K562 (cell line): ENCODE results near the gene LMAN2. TPM values are rescaled to one million over a fixed set of nuclear protein-coding genes. Genes with fewer than 3 reads are reported as not detected.

Experiments
- CCAR2 ChIP-seq: fragments of 200-400 bp; formaldehyde crosslinking; IDR thresholded peaks from 2 replicates; pipeline ENCODE4 v1.6.1; 2017; ENCODE audit warnings: mild to moderate bottlenecking, low read depth, low read length
- GATAD2A ChIP-seq: fragments of 450-650 bp; IDR thresholded peaks from 2 replicates; pipeline ENCODE4 v1.6.1; 2017
- KLF10 ChIP-seq: fragments of 250-450 bp; sonication (Bioruptor Pico); IDR thresholded peaks from 2 replicates; pipeline ENCODE4 v1.6.1; 2021; ENCODE audit warnings: matching md5 sums
- NKRF ChIP-seq: fragments of 450-650 bp; IDR thresholded peaks from 2 replicates; pipeline ENCODE4 v1.6.1; 2016; ENCODE audit warnings: borderline replicate concordance
- SRF ChIP-seq, 2 experiments: fragments of 250-450, 450-650 bp in 1 of 2; sonication (Bioruptor Pico) in 1 of 2; sonication (generic) in 1 of 2; formaldehyde crosslinking; IDR thresholded peaks; 2 replicates each; pipeline versions ENCODE4 v1.5.0 to v1.5.1; 2020 to 2022; ENCODE audit warnings: mild to moderate bottlenecking in 1 of 2, missing genetic modification reagents in 1 of 2
- THRA ChIP-seq: fragments of 450-650 bp; IDR thresholded peaks from 2 replicates; pipeline ENCODE4 v1.6.1; 2017; ENCODE audit warnings: mild to moderate bottlenecking, moderate library complexity
- XRCC4 ChIP-seq: IDR thresholded peaks from one replicate; pipeline ENCODE4 v1.6.1; 2011; ENCODE audit not compliant: insufficient read depth, insufficient read length; ENCODE audit errors: extremely low read depth
- ZFX ChIP-seq: sonication (generic); formaldehyde crosslinking; IDR thresholded peaks from 2 replicates; pipeline ENCODE4 v1.8.0; 2022; ENCODE audit warnings: mild to moderate bottlenecking, missing genetic modification reagents, moderate library complexity
- ZZZ3 ChIP-seq: fragments of 450-650 bp; IDR thresholded peaks from 2 replicates; pipeline ENCODE4 v1.6.1; 2016; ENCODE audit warnings: antibody characterized with exemption, mild to moderate bottlenecking, moderate library complexity
- polyA plus RNA-seq, 8 experiments: library from polyadenylated mRNA; depleted of rRNA in 4 of 8; stranded (reverse) in 5 of 8; unstranded in 3 of 8; fragments of >200 nt; fragmentation: Nextera tagmentation in 2 of 8; fragmentation: Illumina TruSeq in 1 of 8; extraction: Ambion mirVana in 2 of 8; extraction: Trizol in 1 of 8; gene quantifications; 2 replicates each; pipeline versions ENCODE4 v1.2.1 to v1.2.3, GENCODE V29; 2011 to 2014; ENCODE audit warnings: inconsistent platforms in 1 of 8, missing spikeins in 1 of 8
- total RNA-seq, 7 experiments: library from RNA; depleted of rRNA in 6 of 7; stranded (reverse); fragments of >200 nt in 6 of 7; fragmentation: Illumina TruSeq in 2 of 7; extraction: Trizol in 2 of 7; gene quantifications; 2 replicates each; pipeline versions ENCODE4 v1.2.1 to v1.2.3, GENCODE V29; 2011 to 2021; ENCODE audit warnings: low replicate concordance in 1 of 7
- TF ChIP-seq, protein P1 (sequence below), 2 experiments: fragments of 450-650 bp in 1 of 2; sonication (generic) in 1 of 2; formaldehyde crosslinking in 1 of 2; IDR thresholded peaks; 2 replicates each; pipeline versions ENCODE4 v1.7.1 to v1.9.0; 2016 to 2022; ENCODE audit warnings: inconsistent platforms in 1 of 2, mild to moderate bottlenecking in 1 of 2, missing genetic modification reagents in 1 of 2
- TF ChIP-seq, protein P2 (sequence below): sonication (generic); formaldehyde crosslinking; IDR thresholded peaks from 2 replicates; pipeline ENCODE4 v1.8.0; 2022; ENCODE audit warnings: mild to moderate bottlenecking, missing genetic modification reagents

Gene LMAN2
- total and polyA plus RNA-seq, 9 of the 15 experiments (the other 6 are each of a cell fraction or from before 2014, with no cell fraction given), result 2.7 to 254 (median 136) TPM

DNA sequence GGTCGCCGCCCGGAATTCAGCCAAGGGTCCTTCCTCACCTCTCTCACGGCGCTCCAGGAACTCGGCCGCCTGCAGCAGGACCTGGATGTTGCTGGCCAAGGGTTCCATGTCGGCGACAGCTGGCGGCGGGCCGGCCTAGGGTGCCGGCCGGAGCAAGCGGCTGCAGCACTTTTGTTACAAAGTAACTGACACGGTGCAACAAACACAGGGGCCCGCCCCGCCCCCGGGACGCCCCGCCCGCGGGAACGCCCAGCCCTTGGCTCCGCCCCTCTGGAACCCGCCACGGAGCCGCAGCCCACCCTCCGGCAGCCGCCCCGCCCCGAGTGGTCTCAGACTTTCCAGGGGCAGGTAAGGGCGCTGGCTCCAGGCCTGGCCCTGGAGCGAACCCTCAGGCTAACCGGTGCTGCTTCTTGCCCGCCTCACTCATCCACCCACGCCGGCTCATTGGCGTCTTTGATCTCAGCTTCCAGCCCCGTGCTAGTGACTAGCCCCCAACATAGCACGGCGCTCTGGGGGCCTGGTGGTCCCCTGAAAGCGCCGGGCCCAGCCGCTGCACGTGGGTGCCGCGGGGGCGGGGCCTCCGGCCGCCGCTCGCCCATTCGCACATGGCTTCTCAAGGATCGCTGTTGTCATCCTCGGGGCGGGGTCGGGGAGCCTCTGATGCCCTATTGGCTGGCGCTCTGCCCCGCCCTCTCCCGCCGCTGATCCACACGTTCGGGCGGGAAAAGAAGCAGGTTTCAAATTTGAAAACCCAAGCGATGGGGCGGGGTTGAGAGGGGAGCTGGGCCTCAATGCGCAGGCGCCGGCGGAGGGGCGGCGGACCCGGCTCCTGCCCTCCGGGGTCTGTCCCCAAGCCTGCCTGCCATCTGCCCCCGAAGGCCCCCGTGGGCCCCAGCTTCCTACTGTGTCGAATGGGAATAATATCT lies 39.5 kb downstream of the LMAN2 start, which contains the start of gene MXD3 (continued):
- TF ChIP-seq, protein P1, sequence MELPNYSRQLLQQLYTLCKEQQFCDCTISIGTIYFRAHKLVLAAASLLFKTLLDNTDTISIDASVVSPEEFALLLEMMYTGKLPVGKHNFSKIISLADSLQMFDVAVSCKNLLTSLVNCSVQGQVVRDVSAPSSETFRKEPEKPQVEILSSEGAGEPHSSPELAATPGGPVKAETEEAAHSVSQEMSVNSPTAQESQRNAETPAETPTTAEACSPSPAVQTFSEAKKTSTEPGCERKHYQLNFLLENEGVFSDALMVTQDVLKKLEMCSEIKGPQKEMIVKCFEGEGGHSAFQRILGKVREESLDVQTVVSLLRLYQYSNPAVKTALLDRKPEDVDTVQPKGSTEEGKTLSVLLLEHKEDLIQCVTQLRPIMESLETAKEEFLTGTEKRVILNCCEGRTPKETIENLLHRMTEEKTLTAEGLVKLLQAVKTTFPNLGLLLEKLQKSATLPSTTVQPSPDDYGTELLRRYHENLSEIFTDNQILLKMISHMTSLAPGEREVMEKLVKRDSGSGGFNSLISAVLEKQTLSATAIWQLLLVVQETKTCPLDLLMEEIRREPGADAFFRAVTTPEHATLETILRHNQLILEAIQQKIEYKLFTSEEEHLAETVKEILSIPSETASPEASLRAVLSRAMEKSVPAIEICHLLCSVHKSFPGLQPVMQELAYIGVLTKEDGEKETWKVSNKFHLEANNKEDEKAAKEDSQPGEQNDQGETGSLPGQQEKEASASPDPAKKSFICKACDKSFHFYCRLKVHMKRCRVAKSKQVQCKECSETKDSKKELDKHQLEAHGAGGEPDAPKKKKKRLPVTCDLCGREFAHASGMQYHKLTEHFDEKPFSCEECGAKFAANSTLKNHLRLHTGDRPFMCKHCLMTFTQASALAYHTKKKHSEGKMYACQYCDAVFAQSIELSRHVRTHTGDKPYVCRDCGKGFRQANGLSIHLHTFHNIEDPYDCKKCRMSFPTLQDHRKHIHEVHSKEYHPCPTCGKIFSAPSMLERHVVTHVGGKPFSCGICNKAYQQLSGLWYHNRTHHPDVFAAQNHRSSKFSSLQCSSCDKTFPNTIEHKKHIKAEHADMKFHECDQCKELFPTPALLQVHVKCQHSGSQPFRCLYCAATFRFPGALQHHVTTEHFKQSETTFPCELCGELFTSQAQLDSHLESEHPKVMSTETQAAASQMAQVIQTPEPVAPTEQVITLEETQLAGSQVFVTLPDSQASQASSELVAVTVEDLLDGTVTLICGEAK (IDR thresholded peaks at IDR 0.05), result no peak
- TF ChIP-seq, protein P1 (CRISPR knock-in tag; IDR thresholded peaks at IDR 0.05), result no peak
- TF ChIP-seq KLF10 (CRISPR knock-in tag), result no peak
- TF ChIP-seq GATAD2A, result peak; percentile 74
- TF ChIP-seq SRF (CRISPR knock-in tag; IDR thresholded peaks at IDR 0.05), result peak in 1 of 2 experiments; percentile 50; a peak in 1 of 4 replicates
- TF ChIP-seq, protein P2, sequence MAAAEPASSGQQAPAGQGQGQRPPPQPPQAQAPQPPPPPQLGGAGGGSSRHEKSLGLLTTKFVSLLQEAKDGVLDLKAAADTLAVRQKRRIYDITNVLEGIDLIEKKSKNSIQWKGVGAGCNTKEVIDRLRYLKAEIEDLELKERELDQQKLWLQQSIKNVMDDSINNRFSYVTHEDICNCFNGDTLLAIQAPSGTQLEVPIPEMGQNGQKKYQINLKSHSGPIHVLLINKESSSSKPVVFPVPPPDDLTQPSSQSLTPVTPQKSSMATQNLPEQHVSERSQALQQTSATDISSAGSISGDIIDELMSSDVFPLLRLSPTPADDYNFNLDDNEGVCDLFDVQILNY (CRISPR knock-in tag), result no peak
- no peak for TF ChIP-seq ZZZ3
- TF ChIP-seq NKRF, result peak; percentile 99
- TF ChIP-seq CCAR2, result no peak
- TF ChIP-seq THRA, result no peak
- no peak for TF ChIP-seq XRCC4
- peak; percentile 91 for TF ChIP-seq ZFX (CRISPR knock-in tag)
